CD4-positive, alpha-beta T cell treated with Interleukin-17A for 1 hour (primary cell): ENCODE measurements around the gene PYROXD2.
A peak's percentile ranks its signal among the peaks of the same experiment; 100 is the strongest.
"Not testable (repeated sequence)": the region's sequence is repeated elsewhere in the genome, so short reads cannot be mapped to it uniquely, and the experiment has no call there.

Experiments
- DNase-seq: peaks from one replicate; pipeline ENCODE4 v3.0.0-alpha.2; 2020

The PYROXD2 gene

DNA sequence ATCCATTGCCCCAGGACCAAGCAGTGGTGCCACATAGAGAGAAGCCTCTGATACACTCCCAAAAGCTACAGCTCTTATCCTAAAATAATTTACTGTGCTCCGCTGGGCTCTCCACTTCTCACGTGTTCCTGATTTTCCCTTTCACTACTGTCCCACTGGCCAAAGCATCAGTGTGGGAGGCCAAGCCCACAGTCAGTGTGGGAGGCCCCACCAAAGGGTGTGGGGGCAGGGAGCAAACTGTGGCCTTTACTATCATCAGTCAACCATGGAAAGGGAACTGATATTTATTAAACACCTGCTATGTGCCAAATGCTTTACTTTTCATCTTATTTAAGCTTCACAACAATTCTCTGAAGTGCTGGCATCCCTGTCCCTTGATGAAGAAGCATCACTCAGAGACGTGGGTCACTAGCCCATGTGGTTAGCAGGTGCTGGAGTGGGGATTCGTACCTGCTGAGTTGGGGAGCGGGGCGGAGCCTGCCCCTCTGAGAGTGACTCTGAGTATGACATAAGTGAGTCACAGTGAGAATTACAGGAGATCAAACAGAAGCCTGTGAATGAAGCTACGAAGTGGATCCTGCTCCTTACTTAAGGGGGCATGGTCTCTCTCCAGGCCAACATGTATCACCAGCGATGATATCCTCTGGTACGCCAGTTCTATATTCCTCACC lies 50.4 kb downstream of the PYROXD2 start:
- DNase-seq = no peak

DNA sequence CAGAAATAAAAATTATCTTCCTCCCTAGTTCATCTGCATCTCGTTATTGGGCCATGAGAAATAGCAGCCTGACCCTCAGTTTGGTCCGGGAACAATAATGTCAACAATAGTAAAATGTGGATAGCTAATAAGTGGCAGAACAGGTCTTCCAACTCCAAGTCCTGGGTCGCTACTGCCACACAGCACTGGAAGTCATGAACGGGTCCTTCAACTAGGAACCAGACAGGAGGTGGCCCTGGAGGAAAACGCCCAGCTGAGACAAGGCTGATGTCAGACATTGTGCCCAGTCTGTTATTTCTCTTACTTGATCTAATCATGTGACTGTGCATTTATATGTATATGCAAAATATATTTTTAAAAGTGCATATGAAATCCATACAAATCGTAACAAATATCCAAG lies 51.8 kb downstream of the PYROXD2 start:
- DNase-seq = no peak

DNA sequence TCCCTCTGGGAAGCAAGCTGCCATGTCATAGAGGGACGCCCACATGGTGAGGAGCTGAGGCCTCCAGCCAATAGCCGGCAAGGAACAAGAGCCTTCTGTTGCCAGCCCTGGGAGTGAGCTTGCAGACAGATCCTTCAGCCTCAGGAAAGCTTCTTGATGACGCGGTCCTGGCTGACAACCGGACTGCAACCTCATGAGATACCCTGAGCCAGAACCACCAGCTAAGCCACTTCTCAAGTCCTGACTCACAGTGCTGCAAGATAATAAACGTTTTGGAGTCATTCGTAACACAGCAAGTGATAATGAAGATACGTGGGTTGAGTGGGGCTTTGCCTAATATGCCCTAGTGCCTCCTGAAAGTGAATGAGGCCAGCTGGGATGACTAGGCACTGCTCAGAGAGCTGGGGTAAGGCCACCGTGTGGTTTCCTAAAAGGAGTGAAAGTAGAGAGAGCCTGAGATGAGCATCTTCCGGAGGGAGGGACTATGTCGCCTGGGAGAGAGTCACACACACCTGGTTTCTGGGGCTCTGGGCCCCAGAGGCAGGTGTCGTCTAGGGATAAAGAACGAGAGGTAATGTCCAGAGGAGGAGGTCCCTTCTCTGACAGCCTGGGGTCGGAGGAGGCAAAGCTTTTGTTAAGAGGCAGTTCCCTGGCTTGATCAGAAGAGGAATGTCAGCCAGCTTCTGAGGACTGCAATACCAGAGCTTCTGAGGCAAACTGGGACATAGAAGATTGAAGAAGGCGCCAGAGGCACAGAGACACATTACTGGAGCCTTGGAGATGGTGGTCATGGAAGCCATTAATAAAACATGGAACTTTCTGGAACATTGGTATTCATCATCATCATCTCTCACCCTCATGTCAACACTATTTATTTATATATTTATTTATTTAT lies 53.6 kb downstream of the PYROXD2 start:
- no peak for DNase-seq

DNA sequence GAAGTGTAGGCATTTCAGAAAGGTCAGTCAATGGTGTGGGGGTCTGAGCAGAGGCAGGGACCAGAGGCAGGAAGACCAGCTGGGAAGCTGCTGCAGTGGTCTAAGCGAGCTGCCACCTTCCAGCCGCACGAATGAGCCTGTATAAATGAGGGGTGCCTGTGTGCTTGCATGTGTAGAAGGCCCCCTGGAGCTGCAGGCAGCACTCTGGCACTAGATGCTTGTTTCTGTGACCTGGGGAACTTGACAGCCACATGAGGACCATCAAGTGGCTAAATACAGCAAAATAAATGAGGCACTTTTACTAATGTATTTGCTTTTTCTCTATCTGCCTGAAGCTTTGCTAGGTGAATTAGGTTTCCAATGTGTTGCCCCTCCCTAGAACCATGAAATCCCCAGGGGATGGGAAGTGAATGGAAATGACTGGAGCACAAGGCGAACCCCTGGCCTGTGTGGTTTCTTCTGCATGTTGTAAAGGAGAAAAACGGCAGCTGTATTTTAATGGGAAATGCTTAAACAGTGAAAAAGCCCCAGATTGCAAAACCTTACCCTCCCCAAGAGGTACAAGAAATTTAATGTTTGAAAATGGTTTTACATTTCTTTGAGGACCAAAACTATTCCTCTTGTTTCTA lies 57.7 kb downstream of the PYROXD2 start:
- DNase-seq = no peak

DNA sequence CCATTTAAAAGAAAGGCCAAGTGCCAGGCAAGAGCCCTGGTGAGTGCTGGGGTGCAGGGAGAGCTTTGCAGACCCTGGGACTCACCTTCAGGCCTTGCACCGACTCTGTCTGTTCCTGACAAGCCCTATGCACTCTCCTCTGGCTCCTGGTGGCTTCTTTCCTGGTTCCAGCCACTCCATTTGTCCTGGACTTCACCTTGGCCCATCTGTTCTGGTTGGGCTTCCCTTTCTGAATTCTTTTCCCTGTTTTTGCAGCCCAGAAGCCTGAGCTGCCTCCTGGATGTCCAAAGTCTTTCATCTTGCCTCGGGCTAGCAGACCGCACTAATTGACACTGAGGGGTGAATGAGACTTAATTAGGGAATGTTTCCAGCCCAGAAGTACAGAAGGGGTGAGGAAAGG lies 60.5 kb downstream of the PYROXD2 start:
- no peak for DNase-seq

DNA sequence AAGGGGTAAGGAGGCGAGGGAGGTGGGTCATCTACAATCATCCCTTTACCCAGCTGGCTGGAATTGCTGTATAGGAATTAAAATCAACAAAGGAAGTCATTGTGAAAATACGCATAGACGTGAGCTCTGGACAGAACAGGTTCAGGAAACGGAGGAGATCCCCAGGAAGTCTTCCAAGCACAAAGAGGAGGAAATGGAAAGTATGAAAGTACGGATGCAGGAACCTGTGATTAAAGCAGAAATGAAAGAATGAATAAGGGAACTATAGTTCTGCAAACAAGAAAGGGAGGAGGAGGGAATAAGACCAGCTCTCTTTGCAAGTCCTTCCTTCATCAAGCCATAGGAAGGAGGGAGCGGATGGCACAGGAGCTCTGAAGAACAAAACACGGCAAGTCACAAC lies 61.8 kb downstream of the PYROXD2 start:
- DNase-seq = no peak

DNA sequence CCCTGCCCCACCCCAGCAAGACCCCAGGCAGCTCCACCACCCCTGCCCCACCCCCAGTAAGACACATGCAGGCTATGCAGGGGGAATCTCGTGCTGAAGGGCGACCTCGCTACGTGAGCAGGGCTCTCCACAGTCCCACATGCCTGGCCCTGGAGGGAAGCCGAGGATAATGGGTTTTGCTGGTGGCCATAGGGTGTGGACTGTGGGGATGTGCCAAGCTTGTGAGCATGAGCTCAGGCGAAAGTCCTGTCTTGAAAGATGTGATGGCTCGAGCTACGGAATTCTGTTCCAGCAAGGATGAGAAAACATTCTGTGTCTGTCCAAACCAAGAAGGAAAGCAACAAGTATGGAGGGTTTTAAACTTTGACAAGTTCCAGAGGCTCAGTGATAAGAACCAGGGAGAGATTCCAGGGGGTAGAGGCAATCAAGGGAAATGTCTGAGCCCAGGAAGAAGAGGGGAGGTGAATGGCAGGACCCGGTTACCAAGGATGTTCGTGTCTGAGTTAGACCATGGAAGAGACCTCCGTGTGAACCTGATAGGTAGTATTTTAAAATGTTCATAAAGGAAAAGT lies 63.1 kb downstream of the PYROXD2 start:
- no peak for DNase-seq

DNA sequence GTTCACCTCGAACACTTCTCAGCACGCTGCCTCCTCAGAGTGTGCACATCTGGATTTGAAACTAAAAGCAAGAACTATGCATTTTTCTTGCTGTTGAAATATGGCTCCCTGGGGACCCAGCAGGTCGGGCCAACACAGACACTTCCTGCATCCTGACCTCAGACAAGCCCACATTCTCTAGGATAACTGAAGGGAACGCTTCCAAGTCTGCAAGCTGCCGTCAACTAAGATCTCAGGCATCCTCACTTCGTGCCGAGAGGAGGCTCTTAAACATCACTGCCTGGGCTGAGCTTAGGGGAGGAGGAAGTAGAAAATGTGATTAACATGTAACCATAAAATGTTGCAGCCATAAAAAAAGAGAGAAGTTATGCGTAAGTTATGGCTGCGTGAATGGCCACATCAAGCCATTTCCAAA lies 65.5 kb downstream of the PYROXD2 start:
- DNase-seq = no peak

DNA sequence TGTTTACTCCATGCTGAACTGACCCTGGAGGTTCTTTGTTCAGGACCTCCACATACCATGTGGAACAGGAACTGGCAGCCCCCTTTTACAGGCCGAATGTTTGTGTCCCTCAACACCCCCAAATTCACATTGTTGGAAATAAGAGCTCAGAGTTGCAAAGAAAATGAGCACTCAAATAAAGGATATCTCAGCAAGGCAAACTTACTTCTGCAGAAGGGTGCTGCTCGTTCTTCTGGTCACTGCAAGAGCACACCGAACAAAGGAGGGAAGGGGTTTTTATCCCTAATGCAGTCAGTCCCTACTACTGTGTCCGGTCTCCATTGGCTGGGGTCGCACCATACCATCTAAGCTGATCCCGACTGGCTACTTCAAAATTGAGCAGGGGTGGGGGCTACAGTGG lies 68.1 kb downstream of the PYROXD2 start:
- no peak for DNase-seq

DNA sequence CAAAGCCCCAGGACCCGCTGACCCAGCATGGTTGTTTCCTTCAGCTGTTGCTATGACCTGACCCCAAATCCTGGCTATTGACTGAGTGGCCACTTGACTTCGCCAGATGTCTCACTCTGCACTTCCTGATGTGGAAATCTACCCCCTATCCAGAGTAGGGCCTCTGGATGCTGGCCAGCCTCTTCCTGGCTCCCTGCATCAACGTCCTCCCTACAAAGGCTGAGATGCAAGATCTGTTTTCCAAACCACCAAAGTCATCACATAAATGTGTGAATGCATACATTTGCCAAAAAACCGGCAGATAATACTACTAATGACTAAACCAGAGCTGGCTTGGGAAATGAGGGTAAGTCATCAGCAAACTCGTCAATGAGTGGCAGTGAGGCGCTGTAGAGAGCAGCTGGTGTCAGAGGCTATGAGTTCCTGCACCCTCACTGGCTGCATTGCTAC lies 70.4 kb downstream of the PYROXD2 start:
- no peak for DNase-seq

DNA sequence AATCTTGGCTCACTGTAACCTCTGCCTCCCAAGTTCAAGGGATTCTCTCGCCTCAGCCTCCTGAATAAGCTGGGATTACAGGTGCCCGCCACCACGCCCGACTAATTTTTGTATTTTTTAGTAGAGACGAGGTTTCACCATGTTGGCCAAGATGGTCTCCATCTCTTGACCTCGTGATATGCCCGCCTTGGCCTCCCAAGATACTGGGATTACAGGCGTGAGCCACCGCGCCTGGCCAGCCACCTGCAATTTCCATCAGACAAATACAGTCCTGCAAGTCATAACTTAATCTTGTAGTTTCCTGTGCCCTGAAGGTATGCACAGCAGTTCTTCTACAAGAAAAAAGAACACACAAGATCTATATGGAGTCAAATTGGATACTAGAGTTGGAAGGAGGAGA lies 73.3 kb downstream of the PYROXD2 start:
- DNase-seq = not testable (repeated sequence)

DNA sequence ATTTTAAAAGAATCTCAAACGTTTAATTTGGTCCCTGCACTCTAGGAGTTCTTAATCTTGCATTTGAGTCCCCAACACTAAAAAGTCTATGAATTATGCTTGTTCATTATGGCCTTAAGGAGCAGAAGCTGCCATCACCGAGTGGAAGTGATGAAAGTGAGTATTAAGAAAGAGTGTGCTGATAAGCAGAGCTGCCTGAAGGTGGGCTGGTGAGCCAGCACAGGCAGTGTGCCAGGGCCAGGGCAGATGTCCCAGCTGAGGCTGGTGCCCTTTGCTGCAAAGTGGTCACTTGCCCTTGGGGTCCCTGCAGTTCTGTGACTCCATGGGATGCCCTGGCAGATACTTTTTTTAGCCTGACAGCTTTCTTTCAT lies 74.1 kb downstream of the PYROXD2 start:
- DNase-seq = no peak

DNA sequence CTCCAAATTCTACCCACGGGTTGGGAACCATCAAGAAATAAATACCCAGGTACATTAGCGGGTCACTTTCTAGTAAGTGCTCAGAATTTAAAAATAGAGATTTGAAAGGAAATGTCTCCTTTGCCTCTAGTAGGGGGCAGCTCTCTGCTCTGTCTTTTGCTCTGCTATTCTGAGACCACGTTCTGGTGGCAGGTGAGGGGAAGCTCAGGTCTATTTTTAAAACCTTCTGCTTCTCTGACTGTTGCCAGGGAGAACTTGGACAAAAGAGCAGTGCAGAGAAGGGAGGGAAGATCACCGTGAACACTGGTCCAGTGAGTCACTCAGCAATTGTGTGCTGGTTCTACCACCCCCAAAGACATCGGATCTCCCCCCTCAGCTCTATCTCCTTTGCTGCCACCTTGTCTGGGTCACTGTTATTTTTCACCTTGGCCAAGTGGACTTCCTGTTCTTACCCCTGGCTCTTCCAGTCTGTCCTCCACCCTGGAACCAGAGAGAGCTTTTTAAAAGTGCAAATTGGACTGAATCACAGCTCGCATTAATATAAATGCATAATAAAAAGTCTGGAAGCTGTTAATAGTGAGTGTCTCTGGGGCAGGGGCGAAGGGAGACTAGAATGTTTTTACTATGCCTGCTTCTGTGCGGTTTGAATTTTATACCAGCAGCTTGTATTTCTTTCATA lies 74.6 kb downstream of the PYROXD2 start:
- no peak for DNase-seq

DNA sequence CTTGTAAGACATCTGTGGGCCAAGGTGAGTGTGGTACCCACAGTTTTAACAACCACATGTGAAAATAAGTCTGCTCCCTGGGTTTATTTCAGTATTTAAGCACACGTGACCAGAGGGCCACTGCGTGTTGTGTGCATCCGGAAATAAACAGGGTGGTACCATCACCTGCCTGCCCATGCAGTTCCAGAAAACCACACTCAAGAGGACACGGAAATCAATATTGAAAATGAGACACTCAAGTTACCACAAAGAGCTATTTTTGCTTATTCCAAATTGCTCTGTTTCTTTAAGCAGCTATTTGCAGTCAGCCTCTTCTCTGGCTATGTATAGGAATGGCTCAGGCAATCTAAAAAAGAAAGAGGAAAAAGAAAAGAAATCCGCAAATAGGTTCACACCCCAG lies 75.2 kb downstream of the PYROXD2 start:
- DNase-seq = peak; percentile 49

DNA sequence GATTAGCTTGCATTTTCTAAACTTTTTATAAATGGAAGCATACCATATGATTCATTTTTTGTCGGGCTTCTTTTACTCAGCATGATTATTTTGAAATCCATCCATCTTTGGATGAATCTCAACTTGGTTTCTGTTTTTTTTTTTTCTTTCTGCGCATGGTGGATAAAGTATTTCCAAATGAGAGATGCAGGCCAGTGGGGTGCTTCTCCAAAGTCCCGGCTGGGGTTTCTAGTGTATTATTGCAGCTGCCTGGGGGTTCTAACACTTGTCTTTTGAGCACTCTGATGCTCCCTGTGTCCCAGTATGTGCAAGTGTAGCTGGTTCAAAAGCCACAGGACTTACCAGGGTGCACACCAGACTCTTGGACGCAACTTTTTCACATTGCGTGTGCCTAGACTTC lies 76.1 kb downstream of the PYROXD2 start:
- no peak for DNase-seq

DNA sequence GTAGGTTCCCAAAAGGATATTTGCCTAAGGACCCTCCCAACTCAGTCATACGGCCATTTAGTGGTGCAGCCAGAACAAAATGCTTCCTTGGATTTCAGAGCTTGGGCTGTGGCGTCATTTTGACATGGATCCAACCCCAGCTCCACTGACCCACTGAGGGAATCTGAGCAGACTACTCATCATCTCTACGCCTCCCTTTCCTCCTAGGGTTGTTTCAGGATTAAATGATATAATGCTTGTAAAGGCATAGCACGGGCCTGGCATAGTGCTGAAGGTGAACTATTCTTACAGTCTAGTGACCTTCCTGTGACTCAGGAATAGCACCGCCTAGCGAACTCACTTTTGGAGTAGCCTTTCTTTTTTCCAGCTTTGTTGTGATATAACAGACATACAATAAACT lies 76.7 kb downstream of the PYROXD2 start:
- no peak for DNase-seq

DNA sequence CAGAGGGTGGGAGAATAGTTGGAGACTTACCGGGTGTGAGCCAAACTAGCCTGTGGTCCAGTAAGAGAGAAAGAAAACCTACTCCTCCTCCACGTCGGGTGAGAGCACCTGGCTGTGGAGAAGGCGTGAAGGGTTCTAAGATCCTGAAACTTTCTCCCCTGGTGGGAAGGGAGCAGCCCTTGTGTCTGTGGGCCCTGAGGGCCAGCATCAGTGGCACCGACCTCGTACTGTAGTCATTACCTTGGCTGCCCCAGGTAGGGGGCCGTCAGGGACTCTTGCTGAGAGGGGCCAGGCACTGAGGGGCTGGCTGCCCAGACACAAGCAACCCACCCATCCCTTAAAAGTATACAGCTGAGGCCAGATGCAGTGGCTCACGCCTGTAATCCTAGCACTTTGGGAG lies 77.5 kb downstream of the PYROXD2 start:
- no peak for DNase-seq
